Osteoblast (primary cell): ENCODE measurements around the gene SMARCA1. TPM values are rescaled to one million over a fixed set of nuclear protein-coding genes. Genes with fewer than 3 reads are reported as not detected.

ENCODE experiments used
- DNase-seq: peaks from one replicate; pipeline ENCODE4 v3.0.0; 2011; ENCODE audit warnings: low spot score, mixed read lengths; ENCODE audit not compliant: insufficient read length; ENCODE audit errors: missing footprints
- H2AFZ ChIP-seq: 2 replicates; pipeline ENCODE4 v1.6.0; 2011; ENCODE audit warnings: mild to moderate bottlenecking, low read length
- H3K27ac ChIP-seq: 2 replicates; pipeline ENCODE4 v1.5.1; 2011; ENCODE audit warnings: mild to moderate bottlenecking, low read depth, low read length, moderate library complexity
- H3K27me3 ChIP-seq: 2 replicates; pipeline ENCODE4 v1.6.0; 2012; ENCODE audit warnings: mild to moderate bottlenecking, control low read depth, inconsistent platforms, low read length, moderate library complexity; ENCODE audit not compliant: insufficient read depth
- H3K36me3 ChIP-seq: 2 replicates; pipeline ENCODE4 v1.5.1; 2011; ENCODE audit warnings: mild to moderate bottlenecking, low read length, control low read depth, moderate library complexity; ENCODE audit not compliant: insufficient read depth
- H3K4me1 ChIP-seq: 2 replicates; pipeline ENCODE4 v1.5.1; 2011; ENCODE audit warnings: mild to moderate bottlenecking, low read length, control low read depth, moderate library complexity; ENCODE audit not compliant: insufficient read depth
- H3K4me2 ChIP-seq: 2 replicates; pipeline ENCODE4 v1.6.0; 2011; ENCODE audit warnings: mild to moderate bottlenecking, low read length; ENCODE audit not compliant: insufficient read depth
- H3K4me3 ChIP-seq: fragments of 200-600 bp; sonication (generic); 3 replicates; pipeline ENCODE4 v1.5.1; 2012; ENCODE audit warnings: mild to moderate bottlenecking, low read length, inconsistent platforms; ENCODE audit not compliant: insufficient read depth
- H3K79me2 ChIP-seq: 2 replicates; pipeline ENCODE4 v1.6.0; 2012; ENCODE audit warnings: mild to moderate bottlenecking, low read length, control low read depth, inconsistent platforms; ENCODE audit not compliant: insufficient read depth
- H3K9me3 ChIP-seq: 2 replicates; pipeline ENCODE4 v1.5.1; 2011; ENCODE audit warnings: low read depth, low read length, control low read depth
- H4K20me1 ChIP-seq: 2 replicates; pipeline ENCODE4 v1.6.0; 2012; ENCODE audit warnings: mild to moderate bottlenecking, low read length, control low read depth; ENCODE audit not compliant: insufficient read depth
- CTCF ChIP-seq: IDR thresholded peaks from 2 replicates; pipeline ENCODE4 v1.5.1; 2011; ENCODE audit warnings: mild to moderate bottlenecking, low read depth, low read length, moderate library complexity; ENCODE audit errors: extremely low read depth
- total RNA-seq: library from RNA; depleted of rRNA; stranded (reverse); fragments of >200 nt; gene quantifications from 2 replicates; pipeline ENCODE4 v1.2.3, GENCODE V29; 2012

Gene SMARCA1
- total RNA-seq, 1 donor, result 58.6 TPM

- Histone ChIP-seq H2AFZ (no peak overlapping the region), H3K4me2 (no peak overlapping the region), H3K4me1 (peaks cover 9% of the 10 kb centered on the region), H3K9me3 (no peaks in the 10 kb centered on the region), H3K4me3 (no peak overlapping the region), H3K27ac (no peak overlapping the region), H3K36me3 (peaks cover 36% of the 10 kb centered on the region), H3K27me3 (no peaks in the 10 kb centered on the region), H4K20me1 (no peaks in the 10 kb centered on the region), H3K79me2 (no peaks in the 10 kb centered on the region)
- no peak for TF ChIP-seq CTCF
- no peak for DNase-seq
These were observed 33.0 kb downstream of the SMARCA1 start for GRCh38 chrX:129490330-129490729.

- no peak for DNase-seq
These were observed 34.9 kb downstream of the SMARCA1 start for GRCh38 chrX:129488359-129488758.

GRCh38 chrX:129480889-129481288 is 42.4 kb downstream of the SMARCA1 start:
- TF ChIP-seq CTCF, result no peak
- H3K4me2 ChIP-seq, result no peak overlapping the region
- H3K36me3 ChIP-seq, result peaks cover 5% of the 10 kb centered on the region
- H3K27me3 ChIP-seq, result no peaks in the 10 kb centered on the region
- no peaks in the 10 kb centered on the region for H3K9me3 ChIP-seq
- no peak overlapping the region for H3K4me3 ChIP-seq
- H3K4me1 ChIP-seq, result no peaks in the 10 kb centered on the region
- no peaks in the 10 kb centered on the region for H4K20me1 ChIP-seq
- H3K79me2 ChIP-seq, result no peaks in the 10 kb centered on the region
- H2AFZ ChIP-seq, result no peak overlapping the region
- no peak overlapping the region for H3K27ac ChIP-seq
- DNase-seq, result no peak

More at GRCh38 chrX:129488359-129488758, 34.9 kb downstream of the SMARCA1 start:
- TF ChIP-seq CTCF, result no peak
- Histone ChIP-seq H3K27ac (no peak overlapping the region), H3K36me3 (peaks cover 28% of the 10 kb centered on the region), H2AFZ (no peak overlapping the region), H3K79me2 (no peaks in the 10 kb centered on the region), H3K4me1 (peaks cover 2% of the 10 kb centered on the region), H3K4me3 (no peak overlapping the region), H4K20me1 (no peaks in the 10 kb centered on the region), H3K9me3 (no peaks in the 10 kb centered on the region), H3K4me2 (no peak overlapping the region), H3K27me3 (no peaks in the 10 kb centered on the region)

- Histone ChIP-seq H3K4me3 (no peak overlapping the region), H3K4me2 (no peak overlapping the region), H3K9me3 (no peaks in the 10 kb centered on the region), H2AFZ (no peak overlapping the region), H3K27me3 (no peaks in the 10 kb centered on the region), H3K27ac (no peak overlapping the region), H3K36me3 (no peaks in the 10 kb centered on the region), H4K20me1 (no peaks in the 10 kb centered on the region), H3K79me2 (no peaks in the 10 kb centered on the region), H3K4me1 (no peaks in the 10 kb centered on the region)
- TF ChIP-seq CTCF, result no peak
- no peak for DNase-seq
These were observed 44.8 kb downstream of the SMARCA1 start for GRCh38 chrX:129478516-129478915.
